MM.1S (cell line): ENCODE results near the gene PDCD2.

Source experiments
- CTCF ChIP-seq: fragments of 300-600 bp; sonication (generic); IDR thresholded peaks from 2 replicates; pipeline ENCODE4 v1.5.1; 2016; ENCODE audit warnings: antibody characterized with exemption, low read length, mixed read lengths
- EZH2 ChIP-seq: fragments of 300-600 bp; sonication (generic); optimal IDR thresholded peaks from 2 replicates; pipeline ENCODE3; 2017; ENCODE audit warnings: low read depth, mild to moderate bottlenecking, antibody characterized with exemption, low read length, mixed read lengths

GRCh38 chr6:170552765-170553533, 31.5 kb downstream of the PDCD2 start, which contains the start of gene PSMB1:
- TF ChIP-seq EZH2, result no peak
- no peak for TF ChIP-seq CTCF
